GM21528 (cell line): ENCODE measurements around the gene PARP3.

Source experiments
- ATAC-seq: cut with Tn5 transposase; IDR thresholded peaks from one replicate; pipeline ENCODE4 v1.9.1; 2021; ENCODE audit warnings: mild to moderate bottlenecking, moderate library complexity; ENCODE audit not compliant: unreplicated experiment, low FRiP score

Gene PARP3

DNA sequence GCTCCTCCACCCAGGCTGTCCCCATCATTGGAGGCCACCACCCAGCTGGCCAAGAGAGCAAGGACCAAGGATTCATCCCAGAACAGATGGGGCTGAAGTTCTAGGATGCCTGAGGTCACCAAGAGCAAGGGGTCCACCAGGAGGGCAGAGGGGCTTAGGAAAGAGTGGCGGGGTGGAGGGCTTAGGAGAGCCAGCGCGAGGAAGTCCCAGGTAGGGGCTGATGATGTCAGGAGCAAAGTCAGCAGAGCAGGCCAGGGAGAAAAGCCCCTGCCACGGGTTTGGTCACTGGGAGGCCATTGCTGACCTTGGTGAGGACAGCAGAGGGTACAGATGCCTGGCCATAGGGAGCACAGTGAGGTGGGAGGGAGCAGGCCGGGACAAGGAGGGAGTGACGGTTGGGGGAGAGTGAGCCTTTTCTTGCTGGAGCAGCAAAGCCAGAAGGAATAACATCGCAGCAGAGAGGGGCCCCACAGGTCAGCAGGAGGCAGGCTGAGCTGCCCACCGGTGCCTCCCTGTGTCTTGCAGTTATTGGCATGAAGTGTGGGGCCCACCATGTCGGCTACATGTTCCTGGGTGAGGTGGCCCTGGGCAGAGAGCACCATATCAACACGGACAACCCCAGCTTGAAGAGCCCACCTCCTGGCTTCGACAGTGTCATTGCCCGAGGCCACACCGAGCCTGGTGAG is 5.2 kb downstream of the PARP3 start:
- no peak for ATAC-seq

DNA sequence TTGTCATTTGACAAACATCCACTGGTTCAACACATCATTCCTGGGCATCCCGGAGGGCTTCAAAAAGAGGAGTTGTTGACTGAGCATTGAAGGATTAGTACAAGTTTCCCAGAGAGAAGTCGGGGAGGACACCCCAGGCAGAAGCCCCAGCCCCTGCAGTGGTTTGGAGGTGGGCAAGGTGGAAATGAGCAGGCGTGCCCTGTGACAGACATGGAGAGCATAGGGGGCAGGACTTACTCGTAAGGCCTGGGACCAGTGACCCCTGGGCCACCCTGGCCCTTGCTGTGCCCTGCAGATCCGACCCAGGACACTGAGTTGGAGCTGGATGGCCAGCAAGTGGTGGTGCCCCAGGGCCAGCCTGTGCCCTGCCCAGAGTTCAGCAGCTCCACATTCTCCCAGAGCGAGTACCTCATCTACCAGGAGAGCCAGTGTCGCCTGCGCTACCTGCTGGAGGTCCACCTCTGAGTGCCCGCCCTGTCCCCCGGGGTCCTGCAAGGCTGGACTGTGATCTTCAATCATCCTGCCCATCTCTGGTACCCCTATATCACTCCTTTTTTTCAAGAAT is 5.9 kb downstream of the PARP3 start:
- no peak for ATAC-seq

DNA sequence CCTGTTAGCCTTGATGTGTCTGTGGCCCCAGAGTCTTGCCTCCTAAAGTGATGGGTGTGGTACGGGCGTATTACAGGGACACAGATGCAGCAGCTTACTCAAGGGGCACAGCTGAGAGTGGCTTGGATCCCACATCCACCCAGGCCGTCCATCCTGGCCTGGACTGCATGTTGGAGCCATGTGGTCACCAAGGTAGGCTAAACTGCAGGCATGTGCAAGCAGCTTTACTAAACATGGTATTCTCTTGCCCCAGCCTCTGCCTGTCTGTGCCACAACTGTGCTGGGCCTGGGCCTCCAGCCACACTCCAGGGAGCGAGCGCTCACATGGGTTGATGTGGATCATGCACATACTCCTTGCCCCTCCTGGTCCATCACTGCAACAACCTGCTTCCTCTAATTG is 7.0 kb downstream of the PARP3 start:
- no peak for ATAC-seq

DNA sequence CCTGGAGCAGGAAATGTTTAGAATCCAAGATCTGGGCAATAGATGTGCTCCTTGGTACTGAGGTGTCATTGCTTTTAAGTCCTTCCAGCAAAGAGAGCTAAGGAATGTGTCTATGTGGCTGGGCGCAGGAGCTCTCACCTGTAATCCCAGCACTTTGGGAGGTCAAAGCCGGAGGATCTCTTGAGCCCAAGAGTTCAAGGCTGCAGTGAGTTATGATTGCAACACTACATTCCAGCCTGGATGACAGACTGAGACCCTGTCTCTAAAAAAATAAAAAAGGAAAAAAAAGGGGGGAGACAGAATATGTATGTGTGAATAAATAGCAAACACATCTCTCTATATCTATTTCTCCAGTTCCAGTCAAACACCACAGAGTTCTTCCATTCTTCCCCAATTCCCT is 8.7 kb downstream of the PARP3 start:
- no peak for ATAC-seq

DNA sequence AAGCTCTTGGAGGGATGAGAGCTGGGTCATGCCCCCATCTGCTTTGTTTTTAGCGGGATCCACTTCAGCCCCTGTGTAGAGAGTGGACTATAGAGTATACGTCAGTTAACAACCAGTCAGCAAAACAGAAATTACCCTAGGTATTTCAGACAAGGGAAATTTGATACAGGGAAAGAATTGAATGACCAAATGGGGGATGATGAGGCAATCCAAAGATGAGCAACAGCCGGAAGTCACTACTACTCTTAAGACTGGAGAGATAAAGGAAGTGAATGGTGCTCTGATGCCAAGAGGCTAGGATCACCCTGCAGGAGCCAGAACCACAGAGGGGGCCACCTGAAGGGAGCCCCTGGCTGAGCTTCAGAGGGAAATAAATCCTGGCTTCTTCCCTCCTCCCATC is 11.3 kb downstream of the PARP3 start:
- no peak for ATAC-seq

DNA sequence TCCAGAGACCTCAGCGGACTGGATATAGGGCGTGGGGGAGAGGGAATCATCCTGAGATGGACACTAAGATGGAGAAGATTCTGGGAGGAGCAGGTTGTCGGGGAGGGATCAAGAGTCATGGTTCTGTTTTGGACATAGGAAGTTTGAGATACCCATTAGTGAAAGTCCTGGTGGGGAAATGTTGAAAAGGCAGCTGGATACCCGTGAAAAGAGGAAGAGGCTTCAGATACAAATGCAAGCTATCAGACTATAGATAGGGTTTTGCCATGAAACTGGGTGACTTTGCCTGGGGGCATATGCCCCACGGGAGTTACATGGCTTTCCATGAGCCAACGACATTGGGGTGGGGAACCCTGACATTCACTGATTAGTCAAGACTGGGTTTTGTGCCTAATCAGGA is 11.9 kb downstream of the PARP3 start:
- ATAC-seq, result no peak

DNA sequence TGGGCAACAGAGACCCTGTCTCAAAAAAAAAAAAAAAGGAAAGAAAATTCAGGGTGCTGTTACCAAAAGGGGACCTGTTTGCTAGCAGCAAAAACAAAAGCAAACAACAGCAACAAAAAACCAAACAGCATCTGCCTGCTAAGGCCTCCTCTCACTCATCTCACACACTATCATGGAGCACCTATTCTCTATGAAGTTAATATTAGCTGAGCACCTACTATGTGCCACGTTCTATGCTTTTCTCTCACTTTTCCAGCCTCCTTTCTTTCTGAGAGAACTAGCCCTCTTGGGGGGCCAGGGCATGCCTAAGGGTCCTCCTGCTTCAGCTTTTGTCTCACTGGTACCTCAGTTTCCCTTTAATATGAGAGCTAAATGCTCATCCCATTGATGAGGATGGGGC is 12.6 kb downstream of the PARP3 start:
- no peak for ATAC-seq

DNA sequence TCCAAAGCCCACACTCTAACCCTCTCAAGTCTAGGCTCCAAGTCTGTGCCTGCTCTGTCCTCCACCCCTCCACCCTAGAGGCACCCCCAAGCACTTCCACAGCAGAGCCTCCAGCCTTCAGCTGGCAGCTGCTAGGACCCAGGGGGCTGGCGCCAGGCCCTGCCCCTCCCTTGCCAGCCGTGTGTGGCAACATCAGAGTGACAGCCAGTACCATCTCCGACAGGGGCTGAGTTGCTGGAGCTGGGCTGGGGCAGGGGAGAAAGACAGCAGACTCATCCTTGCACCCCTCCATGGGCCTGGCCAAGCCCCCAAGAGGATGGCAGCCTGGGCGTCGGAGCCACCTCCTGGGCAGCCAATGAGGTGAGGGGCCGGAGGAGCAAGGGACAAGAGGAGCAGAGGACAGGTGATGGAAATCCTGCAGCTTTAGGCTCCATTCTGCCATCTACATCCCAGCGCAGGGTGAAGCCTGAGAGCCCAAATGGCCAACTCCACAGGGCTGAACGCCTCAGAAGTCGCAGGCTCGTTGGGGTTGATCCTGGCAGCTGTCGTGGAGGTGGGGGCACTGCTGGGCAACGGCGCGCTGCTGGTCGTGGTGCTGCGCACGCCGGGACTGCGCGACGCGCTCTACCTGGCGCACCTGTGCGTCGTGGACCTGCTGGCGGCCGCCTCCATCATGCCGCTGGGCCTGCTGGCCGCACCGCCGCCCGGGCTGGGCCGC is 13.2 kb downstream of the PARP3 start, which contains the start of gene GPR62:
GPR62 (plus strand) TSS at position 207 of the 718 bp plus-strand sequence; CDS start at position 479, 272 bp downstream.
- ATAC-seq, result no peak

DNA sequence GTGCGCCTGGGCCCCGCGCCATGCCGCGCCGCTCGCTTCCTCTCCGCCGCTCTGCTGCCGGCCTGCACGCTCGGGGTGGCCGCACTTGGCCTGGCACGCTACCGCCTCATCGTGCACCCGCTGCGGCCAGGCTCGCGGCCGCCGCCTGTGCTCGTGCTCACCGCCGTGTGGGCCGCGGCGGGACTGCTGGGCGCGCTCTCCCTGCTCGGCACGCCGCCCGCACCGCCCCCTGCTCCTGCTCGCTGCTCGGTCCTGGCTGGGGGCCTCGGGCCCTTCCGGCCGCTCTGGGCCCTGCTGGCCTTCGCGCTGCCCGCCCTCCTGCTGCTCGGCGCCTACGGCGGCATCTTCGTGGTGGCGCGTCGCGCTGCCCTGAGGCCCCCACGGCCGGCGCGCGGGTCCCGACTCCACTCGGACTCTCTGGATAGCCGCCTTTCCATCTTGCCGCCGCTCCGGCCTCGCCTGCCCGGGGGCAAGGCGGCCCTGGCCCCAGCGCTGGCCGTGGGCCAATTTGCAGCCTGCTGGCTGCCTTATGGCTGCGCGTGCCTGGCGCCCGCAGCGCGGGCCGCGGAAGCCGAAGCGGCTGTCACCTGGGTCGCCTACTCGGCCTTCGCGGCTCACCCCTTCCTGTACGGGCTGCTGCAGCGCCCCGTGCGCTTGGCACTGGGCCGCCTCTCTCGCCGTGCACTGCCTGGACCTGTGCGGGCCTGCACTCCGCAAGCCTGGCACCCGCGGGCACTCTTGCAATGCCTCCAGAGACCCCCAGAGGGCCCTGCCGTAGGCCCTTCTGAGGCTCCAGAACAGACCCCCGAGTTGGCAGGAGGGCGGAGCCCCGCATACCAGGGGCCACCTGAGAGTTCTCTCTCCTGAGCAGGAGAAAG is 14.0 kb downstream of the PARP3 start:
- no peak for ATAC-seq

DNA sequence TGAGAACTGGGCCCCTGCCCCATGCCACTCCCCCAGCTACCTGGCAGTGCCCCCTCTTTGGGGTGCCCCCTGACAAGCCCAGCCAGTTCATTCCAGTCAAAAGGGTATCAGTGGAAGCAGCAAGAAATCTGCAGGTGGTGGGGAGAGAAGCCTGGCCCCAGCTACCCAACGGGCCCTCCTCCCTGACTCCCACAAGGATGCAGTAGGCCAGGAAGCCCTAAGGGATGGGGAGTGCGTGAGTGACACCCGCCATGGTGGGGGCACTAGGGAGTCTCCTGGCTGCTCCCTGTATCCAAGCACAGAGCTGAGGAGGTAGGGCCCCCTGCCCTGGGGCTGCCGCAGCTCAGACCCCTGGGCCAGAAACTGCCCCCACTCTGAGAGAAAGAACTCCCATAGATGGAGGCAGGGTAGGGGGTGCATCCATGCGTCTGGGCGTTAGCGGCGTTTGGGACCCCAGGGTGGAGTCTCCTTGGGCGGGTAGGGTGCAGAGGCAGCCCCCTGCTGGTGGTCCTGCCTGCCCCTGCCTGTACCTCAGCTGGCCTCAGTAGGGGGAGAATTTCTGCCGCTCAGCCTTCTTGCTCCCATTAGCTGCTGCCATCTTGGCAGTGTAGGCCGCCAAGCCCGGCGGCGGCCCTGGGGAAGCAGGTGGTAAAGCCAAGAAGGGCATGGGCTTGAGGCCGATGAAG is 15.5 kb downstream of the PARP3 start:
- no peak for ATAC-seq

DNA sequence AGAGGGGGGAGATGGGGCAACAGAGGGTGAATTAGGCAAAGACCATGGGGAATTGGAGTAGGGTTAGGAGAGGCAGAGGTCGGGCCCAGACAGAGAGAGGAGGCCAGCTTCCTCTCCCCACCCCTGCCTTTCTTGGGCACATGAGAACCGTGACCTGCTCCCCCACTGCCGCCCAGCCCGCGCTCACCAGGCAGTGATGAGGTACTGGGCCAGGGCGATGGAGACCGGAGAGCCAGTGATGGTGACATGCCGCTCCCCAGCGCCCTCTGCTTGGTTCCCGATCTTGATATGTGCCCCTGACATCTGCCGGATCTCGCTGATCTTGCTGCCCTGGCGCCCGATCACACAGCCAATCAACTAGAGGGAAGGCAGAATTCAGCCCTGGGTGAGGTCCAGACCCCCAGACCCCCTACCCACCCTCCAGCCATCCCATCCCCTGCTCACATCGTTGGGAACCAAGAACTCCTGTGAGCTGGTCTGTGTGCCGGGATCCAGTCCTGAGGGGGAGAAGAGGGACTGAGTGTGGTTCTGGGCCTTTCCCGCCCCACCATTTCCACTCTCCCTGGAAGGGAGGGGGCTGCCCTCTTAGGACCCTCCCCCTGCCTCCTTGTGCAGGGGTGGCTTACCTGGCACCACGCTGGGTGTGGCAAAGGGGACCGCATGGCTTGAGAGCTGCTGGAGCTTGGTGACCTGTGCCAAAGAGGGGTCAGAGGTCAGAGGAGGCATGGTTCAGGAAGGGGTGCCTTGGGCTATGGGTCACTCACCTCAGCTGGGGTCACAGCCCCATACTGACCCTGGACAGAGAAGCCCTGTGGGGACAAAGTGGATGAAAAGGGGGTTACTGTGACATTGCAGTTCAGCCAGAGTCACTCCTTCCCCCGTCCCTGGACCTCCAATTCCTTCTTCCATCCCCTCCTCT is 16.7 kb downstream of the PARP3 start:
- ATAC-seq, result no peak

DNA sequence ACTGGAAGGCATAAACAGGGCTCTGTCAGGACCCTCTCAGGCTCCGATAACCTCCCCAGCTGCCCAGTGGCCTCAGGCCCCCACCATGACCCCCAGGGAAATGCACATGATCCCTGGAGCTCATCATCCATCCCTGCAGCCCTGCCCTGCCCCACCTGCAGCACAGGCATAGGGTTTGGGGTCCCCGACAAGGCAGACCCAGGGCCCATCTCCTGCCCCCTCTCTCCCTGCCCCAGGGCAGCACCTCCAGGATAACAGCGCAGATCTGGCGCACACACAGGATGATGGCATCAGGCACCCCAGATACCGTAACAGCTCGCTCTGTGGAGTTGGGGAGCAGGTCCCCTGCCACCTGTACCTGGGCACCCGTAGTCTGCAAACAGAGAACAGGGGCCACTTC is 17.5 kb downstream of the PARP3 start:
- ATAC-seq, result no peak

DNA sequence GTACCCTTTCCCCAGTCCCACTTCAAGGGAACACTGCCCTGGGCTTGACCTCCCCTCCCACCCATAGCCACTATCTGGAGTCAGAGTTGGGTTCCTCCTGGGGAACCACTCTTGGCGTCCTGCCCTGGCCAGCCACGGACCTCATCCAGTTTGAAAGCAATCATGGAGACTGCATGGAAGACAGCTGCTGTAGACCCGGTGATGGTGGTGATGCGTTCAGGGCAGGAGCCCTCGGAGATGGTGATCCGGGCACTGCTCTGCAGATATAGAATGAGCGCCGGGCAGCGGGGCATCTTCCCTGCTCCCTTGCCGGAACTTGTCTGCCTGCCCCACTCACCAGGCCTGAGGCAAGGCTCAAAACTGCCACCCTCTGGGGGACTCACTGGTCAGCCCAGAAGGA is 18.2 kb downstream of the PARP3 start:
- no peak for ATAC-seq

DNA sequence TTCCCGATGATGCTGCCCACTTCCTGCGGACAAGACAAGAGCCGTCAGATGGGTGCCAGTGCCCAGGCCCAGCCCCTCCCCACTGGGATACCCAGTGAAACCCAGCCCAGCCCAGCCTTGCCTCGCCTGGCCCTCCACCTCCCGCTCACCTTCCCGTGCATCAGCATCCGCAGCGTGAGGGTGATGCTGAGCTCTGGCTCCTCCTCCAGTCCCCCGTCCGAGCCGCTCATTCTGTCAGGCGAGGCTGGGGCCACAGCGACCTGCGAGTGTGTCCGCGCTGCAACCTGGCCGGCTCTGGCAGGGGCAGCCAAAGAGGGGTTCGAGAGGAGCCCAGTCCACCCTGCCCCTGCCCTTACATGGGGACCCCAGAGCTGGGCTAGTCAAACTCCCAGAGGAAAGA is 18.8 kb downstream of the PARP3 start:
- ATAC-seq, result no peak

DNA sequence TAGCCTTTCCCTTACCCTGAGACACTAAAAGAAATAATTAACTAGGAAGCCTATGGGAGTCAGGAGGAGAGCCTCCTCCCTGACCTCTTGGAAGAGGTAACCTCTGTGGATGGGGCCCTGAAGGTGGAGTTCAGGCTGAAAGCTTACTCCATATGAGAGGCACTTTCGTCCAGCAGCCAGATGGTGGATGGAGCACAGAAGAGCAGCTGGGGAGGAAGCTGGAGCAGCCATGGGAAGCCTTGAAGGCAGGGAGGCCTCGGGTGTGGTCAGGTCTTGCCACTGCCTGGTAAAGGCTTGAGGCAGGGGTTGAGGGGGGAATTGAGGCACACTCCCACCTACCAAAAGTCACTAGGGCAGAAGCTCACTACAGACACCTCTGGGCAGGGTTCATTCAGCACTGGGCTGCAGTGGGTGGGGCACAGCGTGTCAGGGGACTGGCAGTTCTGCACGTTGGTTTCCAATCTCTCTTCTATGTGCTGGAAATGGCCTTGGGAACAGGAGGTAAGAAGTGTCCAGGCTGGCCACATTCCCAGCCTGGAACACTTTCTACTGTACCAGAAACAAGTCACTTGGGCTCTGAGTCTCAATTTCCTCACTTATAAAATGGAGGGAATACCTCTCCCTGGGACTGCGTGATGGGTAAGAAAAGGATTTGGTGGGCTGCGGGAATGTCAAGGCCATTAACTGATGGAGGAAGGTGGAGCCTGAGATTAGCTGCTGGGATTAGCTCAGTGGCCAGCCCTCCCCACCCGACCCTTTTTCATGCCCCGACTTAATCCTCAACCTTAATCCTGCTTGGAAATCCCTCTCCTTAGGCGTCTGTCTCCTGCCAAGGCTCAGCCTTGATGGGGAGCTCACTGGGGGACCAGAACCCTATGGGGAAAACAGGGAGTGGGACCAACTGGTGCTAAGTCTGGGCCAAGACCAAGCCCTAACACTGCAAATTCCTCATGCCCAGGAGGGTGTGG is 19.7 kb downstream of the PARP3 start:
- no peak for ATAC-seq

DNA sequence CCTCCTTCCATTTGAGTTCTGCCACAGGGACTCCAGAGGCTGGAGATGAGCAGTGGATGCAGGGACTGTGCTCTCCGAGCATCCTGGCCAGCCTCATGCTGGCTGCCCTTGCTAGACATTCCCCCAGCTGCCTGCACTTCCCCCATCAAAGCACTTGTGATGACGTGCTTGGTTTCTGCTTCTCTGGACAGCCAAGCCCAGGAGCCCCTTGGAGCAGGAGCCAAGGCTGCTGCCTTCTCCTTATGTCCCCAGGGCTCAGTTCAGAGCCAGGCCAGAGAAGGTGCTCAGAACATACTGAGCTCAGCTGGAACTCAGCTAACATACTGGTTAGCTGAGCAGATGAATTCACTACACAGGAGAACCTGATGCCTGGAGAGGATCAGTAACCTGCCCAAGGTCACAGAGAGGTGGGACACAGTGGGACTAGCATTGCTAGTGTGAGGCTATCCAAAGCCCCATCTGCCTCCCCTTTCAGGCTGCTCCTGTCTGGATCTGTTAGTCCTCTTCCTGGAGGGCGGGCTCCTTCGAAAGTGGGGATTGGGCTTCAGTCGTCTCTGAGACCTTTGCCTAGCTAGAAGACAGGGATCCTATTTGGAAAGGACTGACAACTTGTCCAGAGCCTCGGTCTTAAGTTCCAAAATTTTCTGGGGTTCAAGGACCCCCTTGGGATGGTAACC is 20.8 kb downstream of the PARP3 start:
- no peak for ATAC-seq

DNA sequence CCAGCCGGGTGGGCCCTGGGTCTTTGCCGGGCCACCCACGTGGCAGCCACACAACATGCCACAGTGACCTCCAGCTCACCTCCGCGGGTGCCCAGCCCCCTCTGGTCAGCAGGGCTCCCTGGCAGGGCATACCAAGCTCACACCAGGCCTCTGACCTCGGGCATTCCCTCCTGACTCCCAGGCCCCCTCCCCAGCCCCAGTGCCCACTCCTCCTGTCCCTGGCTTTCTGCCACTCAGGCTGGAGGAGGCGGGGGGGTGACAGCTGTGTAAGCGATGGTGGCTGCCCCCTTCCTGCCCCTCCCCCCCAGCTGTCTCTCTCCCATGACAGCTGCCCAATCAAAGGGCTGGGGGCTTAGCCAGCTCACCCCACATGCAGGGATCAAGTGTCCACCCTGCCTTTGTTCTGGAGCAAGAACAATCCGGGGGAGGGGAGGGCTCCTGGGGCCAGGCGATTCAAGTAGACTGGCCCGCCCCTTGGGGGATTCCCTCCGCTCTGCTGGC is 21.8 kb downstream of the PARP3 start:
- no peak for ATAC-seq
